ENCODE results near the gene RRBP1. TPM values are rescaled to one million over a fixed set of nuclear protein-coding genes. Genes with fewer than 3 reads are reported as not detected.

The RRBP1 gene
- polyA plus RNA-seq, 3 donors, result 110 to 122 (median 120) TPM

DNA sequence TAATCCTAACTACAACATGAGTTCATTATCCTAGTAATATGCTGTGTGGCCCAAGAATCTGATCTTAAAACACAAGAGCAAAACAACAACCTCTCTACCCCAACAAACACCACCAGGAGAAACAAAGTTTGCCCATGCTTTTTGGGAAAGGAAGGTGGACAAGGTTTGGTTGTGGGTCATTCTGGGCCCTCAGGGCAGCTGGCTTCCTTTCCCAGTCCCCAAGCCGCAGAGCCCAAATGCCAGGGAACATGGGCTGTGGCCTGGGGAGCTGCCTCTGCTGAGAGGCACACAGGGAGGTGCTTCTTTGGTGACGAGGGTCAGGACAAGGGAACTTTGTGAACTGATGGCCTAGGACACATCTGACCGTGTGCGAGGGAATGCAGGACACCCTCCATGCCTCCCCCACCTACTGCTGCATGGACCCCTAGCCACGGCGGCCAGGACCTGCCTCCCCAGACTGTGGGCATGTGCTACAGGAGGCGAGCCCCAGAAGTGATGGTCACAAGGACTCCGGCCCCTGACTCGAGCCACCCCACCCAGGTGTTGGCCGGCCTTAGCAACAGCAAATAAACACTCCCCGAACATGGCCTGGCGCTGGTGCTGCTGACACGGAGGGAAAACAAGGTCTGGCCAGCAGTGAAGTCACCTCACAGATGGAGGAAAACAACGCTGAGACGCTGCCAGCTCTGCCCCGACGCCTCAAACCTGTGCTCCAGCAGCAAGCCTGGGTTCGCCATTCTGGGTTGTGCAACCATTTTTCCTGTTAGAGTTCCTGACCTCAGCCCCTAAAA, 55.6 kb downstream of the RRBP1 start:
- DNase-seq (ENCODE audit: low read depth in 3 of 3, low spot score in 2 of 3), result no peak

DNA sequence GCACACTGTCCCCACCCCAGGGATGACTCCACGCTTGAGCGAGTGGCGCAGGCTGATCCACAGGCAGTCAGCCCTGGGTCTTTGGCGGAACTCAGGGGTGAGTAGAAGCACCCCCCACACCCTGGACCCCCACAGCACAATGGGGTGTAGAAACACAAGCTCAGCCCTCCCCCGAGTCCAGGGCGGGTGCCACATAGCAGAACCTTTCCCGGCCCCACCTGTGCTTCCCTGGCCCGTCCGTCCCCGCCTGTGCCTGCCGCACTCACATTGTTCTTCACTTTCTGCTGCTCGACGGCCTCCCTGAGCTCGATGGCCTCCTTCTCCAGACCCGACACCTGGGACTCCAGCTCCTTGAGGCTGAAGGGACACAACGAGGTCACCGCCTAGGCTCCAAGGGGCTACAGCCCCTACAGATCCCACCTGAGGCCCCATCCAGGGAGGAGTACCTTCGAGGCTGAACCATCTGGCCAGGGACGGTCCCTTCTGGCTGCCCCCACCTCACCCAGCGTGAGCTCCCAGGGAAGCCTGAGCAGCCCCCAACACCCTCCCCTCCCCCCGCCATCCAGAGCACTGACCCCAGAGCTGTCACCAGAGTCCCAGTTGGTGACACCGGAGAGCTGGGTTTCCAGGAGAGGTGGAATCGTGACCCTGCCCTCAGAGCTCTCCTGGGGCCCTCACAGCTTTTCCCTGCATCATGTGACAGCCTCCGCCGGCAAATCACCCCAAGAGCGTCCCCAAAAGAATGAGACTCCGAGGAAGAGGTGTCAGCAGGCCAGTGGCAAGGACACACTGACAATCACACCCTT, 56.6 kb downstream of the RRBP1 start:
- DNase-seq (ENCODE audit: low read depth in 3 of 3, low spot score in 2 of 3), result no peak

DNA sequence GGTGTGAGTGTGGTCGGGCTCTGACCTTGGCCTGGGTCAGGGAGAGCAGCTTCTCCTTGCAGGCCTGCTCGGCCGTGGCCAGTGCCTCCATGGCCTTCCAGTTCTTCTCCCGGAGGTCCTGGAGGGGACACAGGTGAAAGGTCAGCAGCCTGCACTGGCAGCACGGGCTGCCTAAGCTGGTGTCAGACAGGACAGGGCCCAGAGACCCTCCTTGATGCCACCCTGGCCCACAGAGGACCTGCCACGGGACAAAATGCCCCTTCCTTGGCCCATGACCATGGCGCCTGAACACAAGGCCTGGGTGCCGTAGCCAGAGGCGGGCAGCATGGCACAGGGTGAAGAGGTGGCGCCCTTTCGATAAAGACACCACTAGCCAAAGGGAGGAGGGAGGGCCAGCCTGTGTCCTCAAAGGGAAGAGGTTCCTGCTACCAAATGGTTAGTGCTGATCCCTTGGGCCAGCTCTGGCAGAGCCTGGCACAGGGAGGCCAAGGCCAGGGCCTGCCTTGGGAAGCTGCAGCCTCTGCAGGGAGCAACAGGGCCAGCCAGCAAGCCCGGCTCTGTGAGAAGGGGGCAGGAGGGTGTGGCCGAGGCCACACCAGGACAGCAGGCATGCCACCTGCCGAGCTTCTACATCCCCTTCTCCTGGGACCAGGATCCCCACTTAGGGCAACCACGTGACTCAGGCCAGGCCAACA, 57.3 kb downstream of the RRBP1 start:
- DNase-seq (ENCODE audit: low read depth in 3 of 3, low spot score in 2 of 3), result no peak

DNA sequence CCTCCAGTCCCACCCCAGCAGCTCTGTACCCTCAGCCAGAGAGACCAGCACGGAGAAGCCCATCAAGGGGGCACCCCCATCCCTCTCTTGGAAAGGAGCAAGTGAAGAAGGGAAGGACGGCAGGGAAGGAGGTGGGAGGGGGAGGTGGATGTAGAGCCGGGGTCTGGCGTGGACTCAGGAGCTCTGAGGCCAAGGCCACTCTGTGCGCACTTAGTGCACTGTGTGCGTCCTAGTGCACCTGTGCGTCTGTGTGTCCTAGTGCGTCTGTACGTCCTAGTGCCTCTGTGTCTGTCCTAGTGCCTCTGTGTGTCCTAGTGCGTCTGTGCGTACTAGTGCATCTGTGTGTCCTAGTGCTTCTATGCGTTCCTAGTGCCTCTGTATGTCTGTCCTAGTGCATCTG, 58.0 kb downstream of the RRBP1 start:
- DNase-seq (ENCODE audit: low read depth in 3 of 3, low spot score in 2 of 3), result no peak

DNA sequence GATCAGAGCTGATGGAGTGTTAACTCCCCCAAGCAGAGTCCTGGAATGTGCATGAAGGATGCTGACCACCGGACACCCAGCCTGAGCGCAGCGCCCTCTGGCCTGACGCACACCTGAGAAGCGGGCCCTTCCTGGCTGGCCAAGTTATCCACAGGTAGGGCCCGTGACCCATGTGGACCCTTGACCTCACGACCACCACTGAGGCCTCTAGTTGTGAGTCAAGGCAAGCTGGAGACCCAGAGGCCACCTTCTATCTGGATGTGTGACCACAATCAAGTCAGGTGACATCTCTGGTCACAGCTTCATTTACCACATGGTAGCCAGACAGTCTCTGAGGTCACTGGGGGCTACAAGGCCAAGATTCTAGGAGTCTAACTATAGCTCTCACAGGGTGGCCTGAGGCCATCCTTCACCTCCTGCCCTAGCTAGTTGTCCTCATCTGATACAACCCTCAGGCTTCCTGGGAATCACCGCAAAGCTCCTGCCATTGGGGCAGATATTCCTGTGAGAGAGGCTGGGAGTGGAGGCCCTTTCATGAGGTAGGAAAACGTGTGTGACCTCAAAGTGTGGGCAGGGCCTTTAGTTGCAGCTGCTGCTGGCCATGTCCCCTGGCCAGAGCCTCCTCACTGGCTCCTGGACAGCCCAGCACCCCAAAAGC, 59.1 kb downstream of the RRBP1 start:
- DNase-seq (ENCODE audit: low read depth in 3 of 3, low spot score in 2 of 3), result no peak

DNA sequence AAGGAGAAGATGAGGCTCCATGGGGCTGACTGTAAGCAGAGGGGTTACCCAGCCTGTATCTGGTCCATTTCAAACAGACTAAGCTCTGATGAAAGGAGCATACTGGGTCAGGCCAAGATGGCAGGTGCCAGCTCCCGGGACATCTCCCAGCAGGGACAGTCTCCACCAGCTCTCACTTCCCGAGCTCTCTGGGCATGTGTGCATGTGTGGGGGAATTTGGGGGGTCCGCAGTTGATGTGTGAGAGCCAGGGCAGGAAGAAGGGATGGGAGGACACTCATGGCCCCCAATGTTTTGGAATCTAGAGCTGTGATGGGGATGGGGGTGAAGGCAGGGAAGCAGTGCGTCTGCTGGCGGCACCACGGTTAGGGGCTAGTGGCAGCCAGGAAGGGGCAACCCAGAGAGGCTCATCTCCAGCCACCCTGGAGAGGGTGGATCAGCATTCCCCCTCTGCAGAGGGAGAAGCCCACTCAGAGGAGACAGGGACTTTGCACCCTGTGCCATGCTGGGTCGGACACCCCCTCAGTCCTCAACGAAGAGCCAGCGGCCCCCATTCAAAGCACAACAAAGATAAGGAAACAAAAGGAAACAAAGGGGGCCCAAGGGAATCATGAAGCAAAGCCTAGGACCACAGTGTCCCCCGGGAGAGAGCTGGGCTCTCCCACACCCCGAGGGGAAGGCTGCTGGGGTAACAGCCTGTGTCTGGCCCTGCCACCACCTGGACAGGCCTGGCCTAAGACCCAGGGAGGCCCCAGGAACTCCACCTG, 59.8 kb downstream of the RRBP1 start:
- DNase-seq (ENCODE audit: low read depth in 3 of 3, low spot score in 2 of 3), result no peak

DNA sequence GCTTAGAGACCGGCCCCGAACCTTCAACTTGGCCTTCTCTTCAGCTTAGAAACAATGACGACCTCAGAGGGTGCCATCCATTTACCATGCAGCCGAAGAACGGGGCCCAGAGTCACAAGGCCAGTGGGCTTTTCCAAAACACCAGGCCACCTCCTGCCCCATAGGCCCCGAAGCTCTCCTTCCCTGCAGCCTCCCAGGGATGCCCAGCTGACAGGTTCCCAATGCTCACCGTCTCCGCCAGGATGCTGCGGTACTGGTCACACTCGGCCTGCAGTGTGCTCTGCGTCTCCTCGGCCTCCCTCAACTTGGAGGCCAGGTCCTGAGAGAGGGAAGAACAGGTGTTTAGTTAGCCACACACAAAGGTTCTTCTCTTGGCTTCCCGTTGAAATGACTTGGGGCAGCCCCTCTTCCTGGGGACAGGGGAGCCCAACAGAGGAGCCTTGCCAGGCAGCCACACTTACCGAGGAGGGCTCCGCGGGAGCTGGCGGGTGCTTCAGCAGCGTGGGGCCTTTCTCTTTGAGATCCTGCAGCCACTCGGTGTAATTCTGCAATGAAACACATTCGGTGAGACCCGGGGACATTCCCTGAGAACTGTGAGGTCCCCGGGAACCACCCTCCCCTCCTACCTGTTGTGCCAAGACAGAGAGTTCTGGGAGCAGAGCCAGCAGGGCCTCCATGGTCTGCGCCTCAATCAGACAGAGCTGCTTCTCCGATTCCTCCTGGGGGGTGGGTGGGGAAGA, 60.6 kb downstream of the RRBP1 start:
- DNase-seq (ENCODE audit: low read depth in 3 of 3, low spot score in 2 of 3), result no peak

DNA sequence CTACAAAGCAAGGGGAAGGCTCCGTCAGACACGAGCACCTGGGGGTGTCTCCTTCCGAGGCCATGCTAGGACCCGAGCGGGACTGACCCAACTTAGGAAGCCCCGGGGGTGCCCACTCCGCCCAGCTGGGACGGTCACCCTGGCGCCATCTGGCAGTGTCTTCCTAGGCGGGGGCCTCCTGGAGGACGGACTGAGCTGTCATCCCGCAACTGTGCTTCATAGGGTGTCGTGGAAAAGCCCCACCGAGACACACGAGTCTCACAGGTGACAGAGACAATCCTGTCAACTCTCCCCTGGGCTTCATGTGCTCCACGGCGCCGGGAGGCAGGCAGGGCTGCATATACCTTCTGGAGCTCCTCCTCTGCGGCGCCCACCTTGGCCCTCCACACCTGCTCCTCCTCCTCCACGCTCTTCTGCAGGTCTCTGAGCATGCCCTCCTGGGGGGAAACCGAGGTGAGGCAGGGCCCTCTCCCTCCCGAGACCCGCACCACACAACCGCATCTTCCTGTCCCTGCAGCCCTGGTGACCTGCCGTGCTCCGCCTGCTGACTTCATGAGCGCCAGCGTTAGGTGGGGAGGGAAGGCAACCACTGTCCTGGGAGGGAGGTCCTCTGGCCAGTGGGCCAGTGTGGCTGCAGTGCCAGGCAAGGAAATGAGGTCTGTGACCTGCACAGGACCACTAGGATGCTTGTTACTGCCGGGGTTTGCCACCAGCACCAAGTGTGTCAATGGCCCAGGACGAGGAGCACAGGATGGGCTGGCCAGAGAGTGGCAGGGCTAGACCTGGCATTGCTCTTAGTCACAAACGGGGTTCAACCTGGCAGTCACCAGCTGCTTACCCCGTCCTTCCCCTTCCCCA, 61.4 kb downstream of the RRBP1 start:
- DNase-seq (ENCODE audit: low read depth in 3 of 3, low spot score in 2 of 3), result no peak

DNA sequence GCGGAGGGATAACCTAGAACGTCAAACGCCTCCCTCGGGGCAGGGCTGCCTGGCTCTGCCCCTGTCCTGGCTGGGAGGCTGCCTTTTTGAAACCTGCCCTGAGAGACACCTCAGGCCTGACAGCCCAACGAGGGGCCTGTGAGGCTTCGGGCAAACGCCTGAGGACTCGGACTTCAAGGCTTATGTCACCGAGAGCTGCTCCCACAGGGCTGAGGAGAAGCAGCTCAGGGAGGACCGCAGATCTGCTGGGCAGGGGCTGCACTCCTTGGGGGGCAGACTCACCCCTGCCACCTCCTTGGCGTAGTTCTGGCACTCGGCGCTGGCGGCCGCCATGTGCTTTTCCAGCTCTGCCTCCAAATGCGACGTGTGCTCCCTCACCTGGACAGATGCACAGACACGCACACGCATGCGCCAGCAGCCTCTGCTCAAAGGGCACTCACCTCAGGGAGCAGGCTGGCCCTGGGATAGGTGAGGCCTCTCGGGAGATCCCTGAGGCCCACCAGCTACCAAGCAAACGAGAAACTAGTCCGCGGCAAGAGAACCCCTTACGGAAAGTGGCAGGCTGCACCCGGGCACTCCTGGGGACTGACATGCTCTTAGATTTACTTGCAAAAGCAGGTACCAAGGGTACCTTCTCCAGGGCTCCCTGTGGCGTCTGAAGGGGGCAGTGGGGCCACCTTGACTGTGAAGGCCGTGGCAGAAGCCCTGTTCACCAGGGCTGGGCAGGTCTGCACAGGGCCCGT, 62.5 kb downstream of the RRBP1 start:
- DNase-seq (ENCODE audit: low read depth in 3 of 3, low spot score in 2 of 3), result no peak

DNA sequence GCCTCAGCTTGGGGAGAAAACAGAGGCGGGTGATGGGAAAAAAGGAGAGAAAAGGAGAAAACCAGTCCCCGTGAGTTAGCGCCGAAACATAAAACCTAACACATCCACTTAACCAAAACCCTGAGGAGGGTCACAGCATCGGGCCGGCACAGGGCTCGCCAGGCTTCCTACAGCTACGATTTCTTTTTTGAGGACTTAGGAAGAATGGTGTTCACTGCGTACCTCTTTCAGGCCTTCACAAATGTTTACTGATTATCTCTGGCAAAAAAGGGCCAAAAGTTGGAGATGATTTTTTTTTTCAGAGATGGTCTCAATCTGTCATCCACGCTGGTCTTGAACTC, 63.4 kb downstream of the RRBP1 start:
- no peak for DNase-seq (ENCODE audit: low read depth in 3 of 3, low spot score in 2 of 3)

DNA sequence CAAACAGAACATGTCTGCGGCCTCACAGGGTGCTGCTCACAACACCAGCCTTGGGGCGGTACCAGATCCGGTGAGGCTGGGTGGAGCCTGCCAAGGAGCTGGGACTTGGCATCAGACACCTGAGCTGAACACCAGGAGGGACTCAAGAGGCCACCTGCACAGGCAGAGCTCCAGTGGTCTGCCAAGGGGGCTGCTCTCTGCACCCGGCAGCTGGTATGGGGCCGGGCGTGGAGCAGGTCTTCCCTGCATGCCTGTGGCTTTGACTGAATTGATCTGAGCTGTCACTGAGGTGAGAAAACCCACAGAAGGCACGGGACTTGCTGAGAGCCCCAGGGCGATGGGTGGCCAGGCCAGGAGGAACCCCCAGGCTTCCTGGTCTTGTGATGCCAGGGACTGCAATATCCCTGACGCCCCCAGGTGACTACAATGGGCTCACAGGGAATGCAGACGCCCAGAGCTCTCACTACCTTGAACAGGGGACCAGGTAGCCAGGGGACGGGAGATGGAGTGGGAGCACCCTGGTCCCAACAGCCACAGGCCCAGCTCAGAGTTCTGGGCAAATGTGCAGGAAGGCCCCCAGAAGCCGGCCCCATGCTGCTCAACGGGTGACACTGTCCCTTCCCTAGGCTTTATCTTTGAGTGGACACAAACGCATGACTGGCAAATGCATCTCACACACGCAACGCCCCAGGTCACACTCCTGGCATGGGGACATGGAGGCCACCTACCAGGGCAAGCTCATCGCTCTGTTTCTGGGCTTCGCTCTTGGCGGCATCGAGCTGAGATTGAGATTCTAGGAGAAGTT, 64.0 kb downstream of the RRBP1 start:
- DNase-seq (ENCODE audit: low read depth in 3 of 3, low spot score in 2 of 3), result no peak

DNA sequence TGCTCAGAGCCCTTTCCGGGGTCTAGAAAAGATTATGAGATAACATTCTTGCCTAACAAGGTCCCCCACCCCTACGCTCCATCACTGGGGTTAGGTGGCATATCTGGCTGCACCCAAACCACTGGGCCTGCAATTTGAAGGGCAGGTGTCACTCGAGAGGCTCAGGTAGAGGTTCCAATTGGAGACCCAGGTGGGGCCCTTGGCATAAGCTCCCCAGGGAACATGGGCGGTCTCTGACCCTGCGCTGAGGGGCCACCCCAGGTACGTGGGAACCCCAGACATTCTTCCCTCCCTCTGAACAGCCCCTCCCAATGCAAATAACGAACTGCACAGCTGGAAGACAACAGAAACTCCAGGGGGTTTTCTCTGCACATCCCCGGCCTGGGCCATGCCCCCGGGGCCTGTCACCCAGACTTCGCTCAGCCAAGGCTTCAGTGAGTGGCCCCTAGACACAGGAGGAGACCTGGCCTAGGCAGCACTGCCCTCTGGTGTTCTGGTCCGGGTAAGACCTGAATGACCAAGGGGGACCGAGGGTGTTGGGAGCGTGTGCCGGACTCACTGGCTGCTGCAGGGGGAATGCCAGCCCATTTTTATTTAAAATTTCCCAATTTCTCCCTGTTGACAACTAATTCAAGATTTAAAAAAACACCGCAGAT, 64.7 kb downstream of the RRBP1 start:
- no peak for DNase-seq (ENCODE audit: low read depth in 3 of 3, low spot score in 2 of 3)

DNA sequence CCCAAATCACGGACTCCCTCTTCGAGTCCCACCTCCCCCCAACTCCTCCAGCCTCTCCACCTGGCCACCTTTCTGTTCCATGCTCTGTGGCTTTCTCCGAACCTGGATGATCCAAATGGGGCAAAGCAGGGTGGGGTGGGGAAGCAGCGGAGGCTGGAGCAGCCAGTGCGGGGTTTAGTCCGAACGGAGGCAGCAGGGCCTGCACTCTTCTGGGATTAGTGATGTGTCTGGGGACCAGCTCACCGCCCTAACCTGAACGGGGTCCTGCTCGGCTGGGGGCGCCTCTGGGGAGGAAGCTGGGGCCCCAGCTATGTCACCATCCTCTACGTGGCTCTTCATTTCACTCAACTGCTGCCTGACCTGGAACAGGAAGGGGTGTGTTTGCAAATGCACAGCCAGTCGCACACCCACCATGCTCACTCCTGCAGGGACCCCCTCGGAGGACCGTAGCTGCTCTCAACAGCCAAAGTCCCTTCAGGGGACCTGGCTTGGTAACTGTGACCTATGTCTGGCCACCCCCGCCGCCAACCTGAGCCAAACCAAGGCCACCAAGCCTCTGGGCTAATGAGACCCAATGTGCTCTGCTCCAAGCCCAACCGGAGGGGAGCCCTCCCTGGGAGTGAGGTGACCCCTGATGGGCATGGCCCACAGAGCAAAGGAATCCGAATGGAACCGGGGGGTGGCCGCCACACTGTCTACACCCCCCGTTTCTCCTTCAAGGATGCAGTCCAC, 65.4 kb downstream of the RRBP1 start:
- no peak for DNase-seq (ENCODE audit: low read depth in 3 of 3, low spot score in 2 of 3)

DNA sequence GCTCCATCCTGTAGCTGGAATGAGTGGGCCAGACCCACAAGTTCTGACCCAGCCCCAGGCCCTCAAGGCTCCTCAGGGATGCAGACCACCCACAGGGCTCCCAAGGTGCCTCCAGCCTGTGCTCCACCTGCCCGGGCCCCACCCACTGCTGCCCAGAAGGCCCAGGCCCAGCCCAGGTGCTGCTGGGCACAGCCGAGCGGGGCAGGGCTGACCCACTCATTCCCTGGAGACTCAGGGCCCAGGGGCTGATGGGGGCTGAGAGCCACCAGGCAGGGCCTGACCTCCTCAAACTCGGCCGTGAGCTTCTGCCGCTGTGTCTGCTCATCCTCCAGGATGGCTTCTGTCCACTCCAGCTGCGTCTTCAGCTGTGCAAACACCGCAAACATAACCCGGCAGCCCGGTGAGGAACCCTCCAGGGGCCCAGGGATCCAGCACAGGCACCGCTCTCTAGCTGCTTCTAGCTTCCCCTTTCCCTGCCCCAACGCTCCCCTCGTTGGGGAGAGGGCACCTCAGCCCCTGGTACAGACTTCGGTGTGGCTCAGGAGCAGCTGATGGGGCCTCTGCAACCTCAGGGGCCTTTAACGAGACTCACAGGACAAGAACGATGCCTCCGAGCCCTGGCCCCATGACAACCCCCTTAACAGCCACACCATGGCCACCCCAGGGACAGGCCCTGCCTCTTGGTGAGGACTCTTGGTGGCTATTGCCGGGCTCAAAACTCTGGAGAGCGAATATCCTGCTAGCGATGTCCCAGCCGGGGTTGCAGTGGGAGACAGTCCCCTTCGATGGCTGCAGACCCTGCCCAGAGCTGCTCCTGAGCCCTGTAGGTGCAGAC, 66.2 kb downstream of the RRBP1 start:
- no peak for DNase-seq (ENCODE audit: low read depth in 3 of 3, low spot score in 2 of 3)
